H1 (cell line): ENCODE data around the gene DZIP1L. TPM values are rescaled to one million over a fixed set of nuclear protein-coding genes. Genes with fewer than 3 reads are reported as not detected.

ENCODE experiments used
- CBX5 ChIP-seq: fragments of 300-800, 300-1000 bp; sonication (generic); IDR thresholded peaks from 2 replicates; pipeline ENCODE4 v1.7.1; 2016; ENCODE audit warnings: antibody characterized with exemption, low read length, low read depth
- CHD1 ChIP-seq: IDR thresholded peaks from 2 replicates; pipeline ENCODE4 v1.6.1; 2012; ENCODE audit warnings: low read depth, low read length, improper control_type of control experiment
- CHD2 ChIP-seq: IDR thresholded peaks from 2 replicates; pipeline ENCODE4 v1.6.1; 2012; ENCODE audit warnings: low read length, improper control_type of control experiment
- CHD7 ChIP-seq: fragments of 300-600 bp; sonication (generic); IDR thresholded peaks from 2 replicates; pipeline ENCODE4 v1.7.1; 2012; ENCODE audit warnings: low read length, moderate library complexity, mild to moderate bottlenecking, inconsistent platforms; ENCODE audit not compliant: insufficient replicate concordance
- CTBP2 ChIP-seq: IDR thresholded peaks from 2 replicates; pipeline ENCODE4 v1.7.0; 2011; ENCODE audit warnings: borderline replicate concordance, mild to moderate bottlenecking, moderate library complexity, mixed read lengths, low read length; ENCODE audit not compliant: insufficient read depth, insufficient read length
- JUN ChIP-seq: IDR thresholded peaks from 2 replicates; pipeline ENCODE4 v1.6.1; 2011; ENCODE audit warnings: low read depth, mild to moderate bottlenecking, improper control_type of control experiment, low read length
- JUND ChIP-seq: IDR thresholded peaks from 2 replicates; pipeline ENCODE4 v1.6.1; 2011; ENCODE audit warnings: mild to moderate bottlenecking, improper control_type of control experiment, low read length
- KDM1A ChIP-seq: fragments of 200-600, 300-600 bp; sonication (generic); IDR thresholded peaks from 2 replicates; pipeline ENCODE4 v1.7.1; 2016; ENCODE audit warnings: mild to moderate bottlenecking, low read length, borderline replicate concordance
- NRF1 ChIP-seq: IDR thresholded peaks from 2 replicates; pipeline ENCODE4 v1.6.1; 2011; ENCODE audit warnings: mild to moderate bottlenecking, low read depth, low read length, improper control_type of control experiment
- POLR2AphosphoS5 ChIP-seq: IDR thresholded peaks from 2 replicates; pipeline ENCODE4 v1.6.1; 2011; ENCODE audit warnings: low read depth, low read length
- RXRA ChIP-seq: IDR thresholded peaks from 2 replicates; pipeline ENCODE4 v1.6.1; 2011; ENCODE audit warnings: low read depth, mild to moderate bottlenecking, low read length, moderate library complexity; ENCODE audit not compliant: insufficient read depth
- YY1 ChIP-seq: IDR thresholded peaks from 2 replicates; pipeline ENCODE4 v1.6.1; 2011; ENCODE audit warnings: low read depth, mild to moderate bottlenecking, low read length
- polyA plus RNA-seq, 7 experiments: library from polyadenylated mRNA; depleted of rRNA in 3 of 7; stranded (reverse) in 5 of 7; unstranded in 2 of 7; fragments of >200 nt in 5 of 7; fragments of 200-250 nt in 2 of 7; gene quantifications; 1 replicate in 5 of 7; 2 replicates in 1 of 7; 4 replicates in 1 of 7; pipeline versions ENCODE4 v1.2.1 to v1.2.3, GENCODE V29; 2011 to 2013; ENCODE audit warnings: missing spikeins in 2 of 7, mixed read lengths in 2 of 7
- total RNA-seq: library from RNA; stranded (reverse); fragmentation: NEBNext Ultra II Directional; extraction: Animal tissue kit (Norgen Biotek cat#: 25700); gene quantifications from 2 replicates; pipeline ENCODE4 v1.2.1, GENCODE V29; 2021

DZIP1L gene
- total and polyA plus RNA-seq, 2 of the 8 experiments (the other 6 are each of a cell fraction or from before 2014, with no cell fraction given): 6.5 to 8.3 TPM

- TF ChIP-seq CHD7 (no peak), YY1 (no peak), CHD1 (no peak), CBX5 (no peak), CTBP2 (no peak), CHD2 (no peak), JUN (no peak), RXRA (no peak), KDM1A (no peak), POLR2AphosphoS5 (no peak), JUND (no peak), NRF1 (no peak)
Observed at GRCh38 chr3:138062037-138062436, 53.4 kb downstream of the DZIP1L start (continued).
